GM21576 (cell line): ENCODE results near the gene ALKBH8.
A peak's percentile ranks its signal among the peaks of the same experiment; 100 is the strongest.
"Not testable (repeated sequence)": the region's sequence is repeated elsewhere in the genome, so short reads cannot be mapped to it uniquely, and the experiment has no call there.

Experiments used
- ATAC-seq: cut with Tn5 transposase; IDR thresholded peaks from one replicate; pipeline ENCODE4 v1.9.1; 2021; ENCODE audit warnings: mild to moderate bottlenecking, moderate library complexity; ENCODE audit not compliant: unreplicated experiment

The ALKBH8 gene

GRCh38 chr11:107579169-107579568 lies 13.6 kb upstream of the ALKBH8 start:
- not testable (repeated sequence) for ATAC-seq

GRCh38 chr11:107577346-107577711 lies 11.8 kb upstream of the ALKBH8 start:
- ATAC-seq: no peak

- ATAC-seq: peak; percentile 46
Observed at GRCh38 chr11:107576497-107577345, 11.2 kb upstream of the ALKBH8 start.

GRCh38 chr11:107573438-107573837 lies 7.9 kb upstream of the ALKBH8 start:
- no peak for ATAC-seq

GRCh38 chr11:107570015-107570414 lies 4.5 kb upstream of the ALKBH8 start:
- ATAC-seq: no peak

- ATAC-seq: peak; percentile 25
Observed at GRCh38 chr11:107567739-107568335, 2.3 kb upstream of the ALKBH8 start.

GRCh38 chr11:107566569-107566968 lies 1.0 kb upstream of the ALKBH8 start:
- no peak for ATAC-seq

GRCh38 chr11:107565955-107566501 lies 493 bp upstream of the ALKBH8 start:
- ATAC-seq: not testable (repeated sequence)

- ATAC-seq: no peak
Observed at GRCh38 chr11:107564877-107565218, 687 bp downstream of the ALKBH8 start.

GRCh38 chr11:107563702-107564101 lies 1.8 kb downstream of the ALKBH8 start:
- peak; percentile 37 for ATAC-seq

- no peak for ATAC-seq
Observed at GRCh38 chr11:107562647-107563208, 2.8 kb downstream of the ALKBH8 start.

GRCh38 chr11:107561688-107562087 lies 3.8 kb downstream of the ALKBH8 start:
- ATAC-seq: no peak

- no peak for ATAC-seq
Observed at GRCh38 chr11:107550304-107550703, 15.2 kb downstream of the ALKBH8 start.

- no peak for ATAC-seq
Observed at GRCh38 chr11:107549954-107550285, 15.6 kb downstream of the ALKBH8 start.

GRCh38 chr11:107549253-107549953 lies 16.1 kb downstream of the ALKBH8 start:
- ATAC-seq: no peak

GRCh38 chr11:107547961-107548360 lies 17.6 kb downstream of the ALKBH8 start:
- no peak for ATAC-seq

GRCh38 chr11:107545101-107545514 lies 20.4 kb downstream of the ALKBH8 start:
- no peak for ATAC-seq

- no peak for ATAC-seq
Observed at GRCh38 chr11:107538821-107539220, 26.7 kb downstream of the ALKBH8 start.

GRCh38 chr11:107538239-107538638 lies 27.3 kb downstream of the ALKBH8 start:
- no peak for ATAC-seq

GRCh38 chr11:107537155-107537554 lies 28.4 kb downstream of the ALKBH8 start:
- ATAC-seq: not testable (repeated sequence)

- ATAC-seq: no peak
Observed at GRCh38 chr11:107526197-107526596, 39.3 kb downstream of the ALKBH8 start.
